GM12878 (cell line): ENCODE measurements around the gene ATF7IP. TPM values are rescaled to one million over a fixed set of nuclear protein-coding genes. Genes with fewer than 3 reads are reported as not detected.

ENCODE experiments used
- ATAC-seq: fragments of 200-7000 bp; cut with Tn5 transposase; 3 replicates; pipeline ENCODE4 v1.9.1; 2020; ENCODE audit warnings: mild to moderate bottlenecking, moderate library complexity
- BruUV-seq: library from RNA; stranded (reverse); fragments of 400-500 nt; replicated peaks from 2 replicates; lab custom pipeline; 2021; lab: Mats Ljungman, UMichigan
- CTCF ChIA-PET: fragments of 300-600 bp; sonication (Branson Sonifier 250); formaldehyde crosslinking; extraction: SDS; loops from one replicate; lab custom pipeline; 2021; ENCODE audit warnings: inconsistent platforms; lab: Yijun Ruan, JAX
- POLR2A ChIA-PET: fragments of 350-600 bp; formaldehyde crosslinking; extraction: SDS; loops from one replicate; lab custom pipeline; 2021; ENCODE audit warnings: inconsistent platforms; lab: Charles Lee
- RAD21 ChIA-PET: fragments of 300-600 bp; sonication (Branson Sonifier 250); formaldehyde crosslinking; loops from one replicate; lab custom pipeline; 2023; ENCODE audit warnings: antibody characterized with exemption; ENCODE audit not compliant: unreplicated experiment; lab: Charles Lee
- SMC1A ChIA-PET: fragments of 300-600 bp; sonication (Branson Sonifier 250); formaldehyde crosslinking; loops from one replicate; lab custom pipeline; 2023; ENCODE audit not compliant: unreplicated experiment, uncharacterized antibody; lab: Charles Lee
- DNase-seq: peaks from one replicate; pipeline ENCODE4 v3.0.0-alpha.2; 2011; ENCODE audit warnings: low read depth, low spot score
- FAIRE-seq: peaks from 3 replicates; lab custom pipeline; 2011; peaks lifted over from hg19 to GRCh38; lab: Jason Lieb, UNC
- H2AFZ ChIP-seq: 2 replicates; pipeline ENCODE4 v1.6.0; 2011; ENCODE audit warnings: low read depth, low read length, control low read depth; ENCODE audit not compliant: control insufficient read depth
- H3K27ac ChIP-seq: 2 replicates; pipeline ENCODE4 v1.5.1; 2011; ENCODE audit warnings: control low read depth; ENCODE audit not compliant: control insufficient read depth, insufficient read depth
- H3K27me3 ChIP-seq, 2 experiments: replicated peaks in 1 of 2; 2 replicates each; pipeline versions ENCODE4 v1.6.0 to v1.6.1; 2011; ENCODE audit warnings: low read length in 1 of 2; ENCODE audit not compliant: control insufficient read depth in 2 of 2, insufficient read depth in 2 of 2
- H3K36me3 ChIP-seq, 2 experiments: 2 replicates each; pipeline ENCODE4 v1.5.1; 2011; ENCODE audit warnings: low read length in 1 of 2; ENCODE audit not compliant: control insufficient read depth in 2 of 2, insufficient read depth in 2 of 2
- H3K4me1 ChIP-seq: 2 replicates; pipeline ENCODE4 v1.6.1; 2011; ENCODE audit warnings: mild to moderate bottlenecking, low read length, moderate library complexity, mixed read lengths; ENCODE audit not compliant: control insufficient read depth, insufficient read depth
- H3K4me2 ChIP-seq: 2 replicates; pipeline ENCODE4 v1.6.0; 2011; ENCODE audit warnings: control low read depth; ENCODE audit not compliant: control insufficient read depth, insufficient read depth
- H3K4me3 ChIP-seq: fragments of 200-600 bp; sonication (generic); 2 replicates; pipeline ENCODE4 v1.5.1; 2016
- H3K79me2 ChIP-seq: 2 replicates; pipeline ENCODE4 v1.6.0; 2011; ENCODE audit warnings: low read length; ENCODE audit not compliant: control insufficient read depth, insufficient read depth
- H3K9ac ChIP-seq: 2 replicates; pipeline ENCODE4 v1.8.0; 2011; ENCODE audit warnings: low read length, control low read depth, mixed read lengths; ENCODE audit not compliant: control insufficient read depth, insufficient read depth
- H3K9me3 ChIP-seq: replicated peaks from 3 replicates; pipeline ENCODE4 v1.5.1; 2011; ENCODE audit warnings: mild to moderate bottlenecking, low read length; ENCODE audit not compliant: control insufficient read depth, insufficient read depth
- H4K20me1 ChIP-seq: 2 replicates; pipeline ENCODE4 v1.6.0; 2011; ENCODE audit not compliant: control insufficient read depth, insufficient read depth
- CBX5 ChIP-seq: sonication (generic); IDR thresholded peaks from 2 replicates; pipeline ENCODE4 v1.6.1; 2016; ENCODE audit warnings: low read depth, moderate library complexity, mild to moderate bottlenecking, inconsistent platforms
- CHD4 ChIP-seq: fragments of 200-600 bp; sonication (generic); IDR thresholded peaks from 2 replicates; pipeline ENCODE4 v1.6.1; 2016; ENCODE audit warnings: mild to moderate bottlenecking
- HDGF ChIP-seq: fragments of 450-650 bp; IDR thresholded peaks from 2 replicates; pipeline ENCODE4 v1.6.1; 2016; ENCODE audit warnings: antibody characterized with exemption
- LARP7 ChIP-seq: fragments of 450-650 bp; IDR thresholded peaks from 2 replicates; pipeline ENCODE4 v1.6.1; 2017; ENCODE audit warnings: mild to moderate bottlenecking
- MAX ChIP-seq: IDR thresholded peaks from 2 replicates; pipeline ENCODE4 v1.6.1; 2012; ENCODE audit warnings: low read depth, low read length, improper control_type of control experiment
- NFIC ChIP-seq: IDR thresholded peaks from 2 replicates; pipeline ENCODE4 v1.6.1; 2012; ENCODE audit warnings: low read depth, mild to moderate bottlenecking, inconsistent platforms, low read length, moderate library complexity
- NKRF ChIP-seq: fragments of 450-650 bp; conservative IDR thresholded peaks from 2 replicates; pipeline ENCODE4 v1.6.1; 2017; ENCODE audit warnings: mild to moderate bottlenecking, moderate library complexity
- NRF1 ChIP-seq: conservative IDR thresholded peaks from 2 replicates; pipeline ENCODE4 v1.6.1; 2011; ENCODE audit warnings: mild to moderate bottlenecking, low read depth, low read length, improper control_type of control experiment
- PKNOX1 ChIP-seq: fragments of 450-650 bp; IDR thresholded peaks from 2 replicates; pipeline ENCODE4 v1.6.1; 2016; ENCODE audit warnings: mild to moderate bottlenecking
- RB1 ChIP-seq: fragments of 450-650 bp; formaldehyde crosslinking; IDR thresholded peaks from 2 replicates; pipeline ENCODE4 v1.6.1; 2017; ENCODE audit warnings: mild to moderate bottlenecking, borderline replicate concordance
- RCOR1 ChIP-seq: conservative IDR thresholded peaks from 2 replicates; pipeline ENCODE4 v1.6.1; 2012; ENCODE audit warnings: low read depth, low read length, improper control_type of control experiment
- RFX5 ChIP-seq: IDR thresholded peaks from 2 replicates; pipeline ENCODE4 v1.6.1; 2011; ENCODE audit warnings: low read depth, low read length, improper control_type of control experiment
- ZNF24 ChIP-seq: fragments of 450-650 bp; IDR thresholded peaks from 2 replicates; pipeline ENCODE4 v1.6.1; 2017; ENCODE audit warnings: antibody characterized with exemption, mild to moderate bottlenecking
- WGBS: methylation state at CpG from one replicate; pipeline ENCODE4 v1.1.6; 2016; ENCODE audit warnings: low lambda C conversion rate; ENCODE audit not compliant: insufficient replicate concordance, insufficient coverage; ENCODE audit errors: missing lambda C conversion rate; 5-methylcytosine and 5-hydroxymethylcytosine counted together
- in situ Hi-C: fragments of 300-500 bp; cut with MboI; formaldehyde crosslinking; loops from 9 replicates; pipeline ENCODE4 v1.14.3; 2018; ENCODE audit warnings: mixed read lengths
- intact Hi-C: fragments of 100-400 bp; cut with micrococcal nuclease; formaldehyde crosslinking; loops from one replicate; pipeline ENCODE4 v1.14.2; 2022; ENCODE audit not compliant: unreplicated experiment
- polyA plus RNA-seq, 11 experiments: library from polyadenylated mRNA; depleted of rRNA in 4 of 11; unstranded in 6 of 11; stranded (reverse) in 5 of 11; fragments of >200 nt; fragmentation: Nextera tagmentation in 4 of 11; fragmentation: Illumina TruSeq in 1 of 11; extraction: Ambion mirVana in 4 of 11; extraction: Trizol in 1 of 11; gene quantifications; 1 replicate in 1 of 11; 2 replicates in 10 of 11; pipeline versions ENCODE4 v1.2.1 to v1.2.3, GENCODE V29; 2011 to 2016; ENCODE audit warnings: inconsistent platforms in 2 of 11, missing spikeins in 2 of 11, low read depth in 1 of 11
- total RNA-seq, 4 experiments: library from RNA; depleted of rRNA in 3 of 4; stranded (reverse); fragments of >200 nt in 3 of 4; fragmentation: Illumina TruSeq in 1 of 4; extraction: Trizol in 1 of 4; gene quantifications; 2 replicates each; pipeline versions ENCODE4 v1.2.1 to v1.2.3, GENCODE V29; 2013 to 2021

The ATF7IP gene
- total and polyA plus RNA-seq, 10 of the 15 experiments (the other 5 are each of a cell fraction or from before 2014, with no cell fraction given) = 6.2 to 66.6 (median 29.3) TPM

GRCh38 chr12:14357486-14357885, 8.0 kb upstream of the ATF7IP start:
- peaks cover 5% of the 10 kb centered on the region; the same call in 2 of the 3 replicates for H3K9me3 ChIP-seq
- WGBS = 100% methylated on average over 1 of the region's 1 CpG
- ATAC-seq = no peak
- ChIA-PET SMC1A (interaction anchor here (2.3 to 2.4 kb wide), 2 partner anchors 74 to 119 kb away, joined by 5 to 6 read pairs; no protein-coding TSS in a partner anchor), CTCF (no interaction called here), POLR2A (no interaction called here), RAD21 (interaction anchor here (0.6 kb wide), 1 partner anchor 137 kb away, joined by 3 read pairs; no protein-coding TSS in a partner anchor)
- H3K4me2 ChIP-seq = no peak overlapping the region
- in situ Hi-C loops = no loop called here
- no peak overlapping the region for H2AFZ ChIP-seq
- peaks cover 8% of the 10 kb centered on the region for H3K4me1 ChIP-seq
- no peak for TF ChIP-seq MAX
- no peak for TF ChIP-seq LARP7
- no peak for TF ChIP-seq NKRF
- TF ChIP-seq RB1 = no peak
- no peak for TF ChIP-seq NFIC
- no peak for TF ChIP-seq RFX5
- TF ChIP-seq HDGF = no peak
- no peak for TF ChIP-seq NRF1
- no peak for TF ChIP-seq ZNF24
- no peak for TF ChIP-seq CHD4
- no peak for TF ChIP-seq PKNOX1
- no peak for TF ChIP-seq RCOR1
- no peak for TF ChIP-seq CBX5
- H3K27ac ChIP-seq = no peak overlapping the region
- no peaks in the 10 kb centered on the region for H3K27me3 ChIP-seq
- no peaks in the 10 kb centered on the region for H3K36me3 ChIP-seq
- BruUV-seq = no TSS peak
- H3K79me2 ChIP-seq = no peaks in the 10 kb centered on the region
- no peak overlapping the region for H3K9ac ChIP-seq
- intact Hi-C loops = no loop called here
- H4K20me1 ChIP-seq = no peaks in the 10 kb centered on the region
- FAIRE-seq = no peak
- DNase-seq = no peak
- no peak overlapping the region for H3K4me3 ChIP-seq
